Measurements from ENCODE around the gene FAM120C.
A peak's percentile ranks its signal among the peaks of the same experiment; 100 is the strongest.

The FAM120C gene

GRCh38 chrX:54182864-54183613 lies at the start of gene FAM120C:
Gene FAM120C, minus strand, starts transcription at chrX:54183254. Its CDS starts 56 bp downstream, at chrX:54183198.
- DNase-seq (ENCODE audit: low read depth in 2 of 2): peak; percentile 38 to 40

- DNase-seq (ENCODE audit: low read depth in 2 of 2): no peak
These were observed 47.5 kb upstream of the FAM120C start for GRCh38 chrX:54230435-54231148.

GRCh38 chrX:54223581-54223980 lies 40.5 kb upstream of the FAM120C start:
- DNase-seq (ENCODE audit: low read depth in 2 of 2): no peak

- no peak for DNase-seq (ENCODE audit: low read depth in 2 of 2)
These were observed 30.5 kb upstream of the FAM120C start for GRCh38 chrX:54213603-54214002.

GRCh38 chrX:54208531-54208930 lies 25.5 kb upstream of the FAM120C start:
- DNase-seq (ENCODE audit: low read depth in 2 of 2): no peak

- DNase-seq (ENCODE audit: low read depth in 2 of 2): no peak
These were observed 15.2 kb upstream of the FAM120C start for GRCh38 chrX:54198262-54198661.

GRCh38 chrX:54194982-54195588 lies 12.0 kb upstream of the FAM120C start:
- DNase-seq (ENCODE audit: low read depth in 2 of 2): no peak

- no peak for DNase-seq (ENCODE audit: low read depth in 2 of 2)
These were observed 10.2 kb upstream of the FAM120C start for GRCh38 chrX:54193085-54193821.

- no peak for DNase-seq (ENCODE audit: low read depth in 2 of 2)
These were observed 1.4 kb upstream of the FAM120C start for GRCh38 chrX:54184474-54184873.

- peak; percentile 38 to 48 for DNase-seq (ENCODE audit: low read depth in 2 of 2)
These were observed 725 bp downstream of the FAM120C start for GRCh38 chrX:54182194-54182863.

GRCh38 chrX:54181202-54181953 lies 1.7 kb downstream of the FAM120C start:
- no peak for DNase-seq (ENCODE audit: low read depth in 2 of 2)

- DNase-seq (ENCODE audit: low read depth in 2 of 2): no peak
These were observed 2.7 kb downstream of the FAM120C start for GRCh38 chrX:54180403-54180802.

GRCh38 chrX:54178100-54178940 lies 4.7 kb downstream of the FAM120C start:
- no peak for DNase-seq (ENCODE audit: low read depth in 2 of 2)

GRCh38 chrX:54177306-54177705 lies 5.7 kb downstream of the FAM120C start:
- no peak for DNase-seq (ENCODE audit: low read depth in 2 of 2)

GRCh38 chrX:54173791-54174190 lies 9.3 kb downstream of the FAM120C start:
- DNase-seq (ENCODE audit: low read depth in 2 of 2): no peak

GRCh38 chrX:54172455-54172854 lies 10.6 kb downstream of the FAM120C start:
- DNase-seq (ENCODE audit: low read depth in 2 of 2): no peak

- DNase-seq (ENCODE audit: low read depth in 2 of 2): no peak
These were observed 11.4 kb downstream of the FAM120C start for GRCh38 chrX:54171527-54172250.

GRCh38 chrX:54171091-54171490 lies 12.0 kb downstream of the FAM120C start:
- DNase-seq (ENCODE audit: low read depth in 2 of 2): no peak

GRCh38 chrX:54166915-54167314 lies 16.1 kb downstream of the FAM120C start:
- no peak for DNase-seq (ENCODE audit: low read depth in 2 of 2)

Data from stimulated activated CD4-positive, alpha-beta T cell treated with anti-CD3 and anti-CD28 coated beads, Interleukin-15, amount 100 ng/mL, for 48 hours (primary cell).